ENCODE measurements around the gene KRT8.
"Not testable (repeated sequence)": the region's sequence is repeated elsewhere in the genome, so short reads cannot be mapped to it uniquely, and the experiment has no call there.

The KRT8 gene

GRCh38 chr12:52904509-52905300 lies at the start of gene KRT8:
Gene KRT8 (minus strand): TSS chr12:52905076. CDS start chr12:52904981, 95 bp downstream.
- not testable (repeated sequence) for DNase-seq (ENCODE audit: low spot score)

GRCh38 chr12:52953181-52953841 lies 48.4 kb upstream of the KRT8 start:
- no peak for DNase-seq (ENCODE audit: low spot score)

- DNase-seq (ENCODE audit: low spot score), result no peak
These were observed 47.4 kb upstream of the KRT8 start for GRCh38 chr12:52952076-52952801.

GRCh38 chr12:52951640-52952039 lies 46.8 kb upstream of the KRT8 start:
- no peak for DNase-seq (ENCODE audit: low spot score)

- no peak for DNase-seq (ENCODE audit: low spot score)
These were observed 46.2 kb upstream of the KRT8 start for GRCh38 chr12:52951126-52951525.

- no peak for DNase-seq (ENCODE audit: low spot score)
These were observed 45.7 kb upstream of the KRT8 start for GRCh38 chr12:52950553-52950952.

GRCh38 chr12:52949413-52950331 lies 44.8 kb upstream of the KRT8 start:
- DNase-seq (ENCODE audit: low spot score), result no peak

GRCh38 chr12:52947738-52948423 lies 43.0 kb upstream of the KRT8 start:
- no peak for DNase-seq (ENCODE audit: low spot score)

GRCh38 chr12:52946797-52947547 lies 42.1 kb upstream of the KRT8 start:
- DNase-seq (ENCODE audit: low spot score), result no peak

GRCh38 chr12:52946334-52946733 lies 41.5 kb upstream of the KRT8 start:
- no peak for DNase-seq (ENCODE audit: low spot score)

- DNase-seq (ENCODE audit: low spot score), result peak; percentile 27
These were observed 40.7 kb upstream of the KRT8 start for GRCh38 chr12:52945389-52946232.

GRCh38 chr12:52944683-52945388 lies 40.0 kb upstream of the KRT8 start:
- no peak for DNase-seq (ENCODE audit: low spot score)

- no peak for DNase-seq (ENCODE audit: low spot score)
These were observed 38.0 kb upstream of the KRT8 start for GRCh38 chr12:52942901-52943181.

- DNase-seq (ENCODE audit: low spot score), result no peak
These were observed 37.4 kb upstream of the KRT8 start for GRCh38 chr12:52942066-52942900.

- DNase-seq (ENCODE audit: low spot score), result no peak
These were observed 24.7 kb upstream of the KRT8 start for GRCh38 chr12:52929538-52929937.

GRCh38 chr12:52927964-52928363 lies 23.1 kb upstream of the KRT8 start:
- no peak for DNase-seq (ENCODE audit: low spot score)

- DNase-seq (ENCODE audit: low spot score), result no peak
These were observed 21.8 kb upstream of the KRT8 start for GRCh38 chr12:52926596-52927234.
